SK-N-SH (cell line): ENCODE measurements around the gene ZNF606. TPM values are rescaled to one million over a fixed set of nuclear protein-coding genes. Genes with fewer than 3 reads are reported as not detected.
A peak's percentile ranks its signal among the peaks of the same experiment; 100 is the strongest.

ENCODE experiments used
- CTCF ChIA-PET: fragments of 300-600, 350-600 bp; formaldehyde crosslinking; extraction: SDS; loops from one replicate; lab custom pipeline; 2021; lab: Yijun Ruan, JAX
- POLR2A ChIA-PET: fragments of 350-600 bp; sonication (Branson Sonifier 250); formaldehyde crosslinking; extraction: SDS; loops from one replicate; lab custom pipeline; 2020; ENCODE audit warnings: antibody characterized with exemption, inconsistent platforms; lab: Yijun Ruan, JAX
- DNase-seq: peaks from one replicate; pipeline ENCODE4 v3.0.0; 2012
- H2AFZ ChIP-seq: fragments of 200-600 bp; sonication (generic); 2 replicates; pipeline ENCODE4 v1.8.1; 2016; ENCODE audit warnings: antibody characterized with exemption, mild to moderate bottlenecking, low read depth
- H3F3A ChIP-seq: fragments of 200-600 bp; sonication (generic); replicated peaks from 2 replicates; pipeline ENCODE3; 2016; ENCODE audit warnings: antibody characterized with exemption, mild to moderate bottlenecking; ENCODE audit not compliant: insufficient read depth
- H3K27ac ChIP-seq, 2 experiments: fragments of 200-500 bp in 1 of 2; fragments of 200-600 bp in 1 of 2; sonication (Bioruptor generic) in 1 of 2; sonication (generic), shearing (Covaris generic) in 1 of 2; 2 replicates each; pipeline versions ENCODE4 v1.5.1 to v1.6.1; 2014 to 2016; ENCODE audit warnings: low read depth in 2 of 2, inconsistent platforms in 1 of 2, low read length in 1 of 2, mild to moderate bottlenecking in 1 of 2, mixed read lengths in 1 of 2
- H3K27me3 ChIP-seq: fragments of 200-600 bp; sonication (generic), shearing (Covaris generic); 2 replicates; pipeline ENCODE4 v1.6.1; 2016; ENCODE audit warnings: mixed run types; ENCODE audit not compliant: insufficient read depth
- H3K36me3 ChIP-seq, 2 experiments: fragments of 200-500 bp in 1 of 2; fragments of 200-600 bp in 1 of 2; sonication (Bioruptor generic) in 1 of 2; sonication (generic) in 1 of 2; replicated peaks in 1 of 2; 2 replicates each; pipeline versions ENCODE3 to v1.5.1; 2014 to 2016; ENCODE audit warnings: low read length in 1 of 2, mild to moderate bottlenecking in 1 of 2; ENCODE audit not compliant: insufficient read depth in 2 of 2, control insufficient read depth in 1 of 2
- H3K4me1 ChIP-seq, 2 experiments: fragments of 200-500 bp in 1 of 2; fragments of 200-600 bp in 1 of 2; sonication (Bioruptor generic) in 1 of 2; sonication (generic), shearing (Covaris generic) in 1 of 2; 2 replicates each; pipeline versions ENCODE4 v1.5.1 to v1.6.1; 2014 to 2016; ENCODE audit warnings: low read depth in 1 of 2, low read length in 1 of 2, mixed run types in 1 of 2; ENCODE audit not compliant: insufficient read depth in 2 of 2, control insufficient read depth in 1 of 2
- H3K4me2 ChIP-seq: fragments of 200-600 bp; sonication (generic), shearing (Covaris generic); 2 replicates; pipeline ENCODE4 v1.6.1; 2017; ENCODE audit warnings: mixed run types
- H3K4me3 ChIP-seq, 2 experiments: fragments of 200-500 bp in 1 of 2; fragments of 200-600 bp in 1 of 2; sonication (Bioruptor generic) in 1 of 2; sonication (generic), shearing (Covaris generic) in 1 of 2; 2 replicates each; pipeline versions ENCODE4 v1.5.1 to v1.8.1; 2014 to 2016; ENCODE audit warnings: low read depth in 2 of 2, inconsistent platforms in 1 of 2, low read length in 1 of 2, mild to moderate bottlenecking in 1 of 2, mixed read lengths in 1 of 2, moderate library complexity in 1 of 2
- H3K79me2 ChIP-seq: fragments of 200-600 bp; sonication (generic); 2 replicates; pipeline ENCODE4 v1.8.1; 2017; ENCODE audit warnings: mild to moderate bottlenecking; ENCODE audit not compliant: insufficient read depth
- H3K9ac ChIP-seq: fragments of 200-600 bp; sonication (generic); 2 replicates; pipeline ENCODE4 v1.6.1; 2017; ENCODE audit warnings: mixed run types
- H3K9me2 ChIP-seq: fragments of 200-600 bp; sonication (generic); 2 replicates; pipeline ENCODE4 v1.6.1; 2017; ENCODE audit warnings: mixed run types
- H3K9me3 ChIP-seq: fragments of 200-600 bp; sonication (generic); 2 replicates; pipeline ENCODE4 v1.6.1; 2017; ENCODE audit warnings: mixed run types, mild to moderate bottlenecking, moderate library complexity
- H4K20me1 ChIP-seq: fragments of 200-600 bp; sonication (generic); 2 replicates; pipeline ENCODE4 v1.6.1; 2017; ENCODE audit warnings: mild to moderate bottlenecking, mixed run types; ENCODE audit not compliant: insufficient read depth
- ELF1 ChIP-seq: IDR thresholded peaks from 2 replicates; pipeline ENCODE4 v1.4.0; 2012
- EP300 ChIP-seq, 2 experiments: IDR thresholded peaks; 2 replicates each; pipeline versions ENCODE4 v1.4.0 to v1.6.1; 2012; ENCODE audit warnings: borderline replicate concordance in 1 of 2, low read depth in 1 of 2, low read length in 1 of 2
- FOXM1 ChIP-seq: IDR thresholded peaks from 2 replicates; pipeline ENCODE4 v1.4.0; 2012; ENCODE audit warnings: low read depth, mild to moderate bottlenecking
- GATA2 ChIP-seq: sonication (generic); formaldehyde crosslinking; IDR thresholded peaks from 2 replicates; pipeline ENCODE4 v1.5.0; 2020; ENCODE audit warnings: mild to moderate bottlenecking, missing genetic modification reagents
- POLR2AphosphoS5 ChIP-seq: IDR thresholded peaks from 2 replicates; pipeline ENCODE4 v1.6.1; 2012; ENCODE audit warnings: low read depth, low read length
- RCOR1 ChIP-seq: fragments of 150-350 bp; IDR thresholded peaks from 2 replicates; pipeline ENCODE4 v1.6.1; 2017; ENCODE audit warnings: antibody characterized with exemption, low read length
- RFX5 ChIP-seq: IDR thresholded peaks from 2 replicates; pipeline ENCODE4 v1.6.1; 2012; ENCODE audit warnings: mild to moderate bottlenecking, improper control_type of control experiment, low read length
- RXRA ChIP-seq: IDR thresholded peaks from 2 replicates; pipeline ENCODE4 v1.4.0; 2012; ENCODE audit warnings: low read depth, mild to moderate bottlenecking, borderline replicate concordance
- SMC3 ChIP-seq: IDR thresholded peaks from 2 replicates; pipeline ENCODE4 v1.6.1; 2012; ENCODE audit warnings: low read depth, low read length, improper control_type of control experiment
- YY1 ChIP-seq: IDR thresholded peaks from 2 replicates; pipeline ENCODE4 v1.4.0; 2012; ENCODE audit warnings: low read depth, mild to moderate bottlenecking
- WGBS: methylation state at CpG from one replicate; pipeline ENCODE4 v1.1.6; 2017; ENCODE audit warnings: low lambda C conversion rate; 5-methylcytosine and 5-hydroxymethylcytosine counted together
- polyA plus RNA-seq, 3 experiments: library from polyadenylated mRNA; depleted of rRNA; stranded (reverse); fragments of >200 nt; gene quantifications; 2 replicates each; pipeline ENCODE4 v1.2.3, GENCODE V29; 2012
- TF ChIP-seq, protein P1 (sequence below): fragments of 200-600 bp; sonication (generic); IDR thresholded peaks from 2 replicates; pipeline ENCODE4 v1.6.1; 2017; ENCODE audit warnings: antibody characterized with exemption, mild to moderate bottlenecking, moderate library complexity
- TF ChIP-seq, protein P2 (sequence below): IDR thresholded peaks from 2 replicates; pipeline ENCODE4 v1.4.0; 2012; ENCODE audit warnings: low read depth, borderline replicate concordance

ZNF606 gene
- polyA plus RNA-seq, 1 of the 3 experiments (the other 2 are of a cell fraction) = 2.9 TPM

- TF ChIP-seq POLR2AphosphoS5 (no peak), RXRA (no peak), RCOR1 (no peak)
- TF ChIP-seq, protein P1, sequence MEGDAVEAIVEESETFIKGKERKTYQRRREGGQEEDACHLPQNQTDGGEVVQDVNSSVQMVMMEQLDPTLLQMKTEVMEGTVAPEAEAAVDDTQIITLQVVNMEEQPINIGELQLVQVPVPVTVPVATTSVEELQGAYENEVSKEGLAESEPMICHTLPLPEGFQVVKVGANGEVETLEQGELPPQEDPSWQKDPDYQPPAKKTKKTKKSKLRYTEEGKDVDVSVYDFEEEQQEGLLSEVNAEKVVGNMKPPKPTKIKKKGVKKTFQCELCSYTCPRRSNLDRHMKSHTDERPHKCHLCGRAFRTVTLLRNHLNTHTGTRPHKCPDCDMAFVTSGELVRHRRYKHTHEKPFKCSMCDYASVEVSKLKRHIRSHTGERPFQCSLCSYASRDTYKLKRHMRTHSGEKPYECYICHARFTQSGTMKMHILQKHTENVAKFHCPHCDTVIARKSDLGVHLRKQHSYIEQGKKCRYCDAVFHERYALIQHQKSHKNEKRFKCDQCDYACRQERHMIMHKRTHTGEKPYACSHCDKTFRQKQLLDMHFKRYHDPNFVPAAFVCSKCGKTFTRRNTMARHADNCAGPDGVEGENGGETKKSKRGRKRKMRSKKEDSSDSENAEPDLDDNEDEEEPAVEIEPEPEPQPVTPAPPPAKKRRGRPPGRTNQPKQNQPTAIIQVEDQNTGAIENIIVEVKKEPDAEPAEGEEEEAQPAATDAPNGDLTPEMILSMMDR = no peak
- TF ChIP-seq, all 33 proteins: peak for 0
Measured at GRCh38 chr19:57992841-57993240, 9.8 kb downstream of the ZNF606 start (continued).

- no peak overlapping the region for H3K9ac ChIP-seq
- POLR2A ChIA-PET = no interaction called here
- no peaks in the 10 kb centered on the region for H3K4me1 ChIP-seq
- WGBS = 81% methylated on average over 3 of the region's 3 CpGs
- CTCF ChIA-PET = interaction anchor here (1.3 kb wide), 1 partner anchor 10 kb away, joined by 3 read pairs; no protein-coding TSS in a partner anchor
- no peaks in the 10 kb centered on the region for H3K79me2 ChIP-seq
- peaks cover 33 to 39% of the 10 kb centered on the region in 2 experiments for H3K36me3 ChIP-seq
- TF ChIP-seq ELF1 = no peak
- no peak for TF ChIP-seq SMC3
- TF ChIP-seq, protein P2, sequence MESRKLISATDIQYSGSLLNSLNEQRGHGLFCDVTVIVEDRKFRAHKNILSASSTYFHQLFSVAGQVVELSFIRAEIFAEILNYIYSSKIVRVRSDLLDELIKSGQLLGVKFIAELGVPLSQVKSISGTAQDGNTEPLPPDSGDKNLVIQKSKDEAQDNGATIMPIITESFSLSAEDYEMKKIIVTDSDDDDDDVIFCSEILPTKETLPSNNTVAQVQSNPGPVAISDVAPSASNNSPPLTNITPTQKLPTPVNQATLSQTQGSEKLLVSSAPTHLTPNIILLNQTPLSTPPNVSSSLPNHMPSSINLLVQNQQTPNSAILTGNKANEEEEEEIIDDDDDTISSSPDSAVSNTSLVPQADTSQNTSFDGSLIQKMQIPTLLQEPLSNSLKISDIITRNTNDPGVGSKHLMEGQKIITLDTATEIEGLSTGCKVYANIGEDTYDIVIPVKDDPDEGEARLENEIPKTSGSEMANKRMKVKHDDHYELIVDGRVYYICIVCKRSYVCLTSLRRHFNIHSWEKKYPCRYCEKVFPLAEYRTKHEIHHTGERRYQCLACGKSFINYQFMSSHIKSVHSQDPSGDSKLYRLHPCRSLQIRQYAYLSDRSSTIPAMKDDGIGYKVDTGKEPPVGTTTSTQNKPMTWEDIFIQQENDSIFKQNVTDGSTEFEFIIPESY = no peak
- TF ChIP-seq FOXM1 = no peak
- no peak for TF ChIP-seq GATA2 (CRISPR knock-in tag)
- no peak for TF ChIP-seq RFX5
- TF ChIP-seq, protein P1 = no peak
- TF ChIP-seq RCOR1 = no peak
- no peak for TF ChIP-seq EP300 (IDR thresholded peaks at IDR 0.05; ENCODE audit: borderline replicate concordance in 1 of 2, low read depth in 1 of 2, low read length in 1 of 2)
- TF ChIP-seq YY1 = no peak
- no peak overlapping the region for H3K27ac ChIP-seq
- H3F3A ChIP-seq = peaks cover 4% of the 10 kb centered on the region
- H3K27me3 ChIP-seq = no peaks in the 10 kb centered on the region
- H3K4me3 ChIP-seq = peak overlapping the region in 1 of 2 experiments; percentile 12; a peak in 1 of 4 replicates
- DNase-seq = no peak
- H2AFZ ChIP-seq = no peak overlapping the region
- peaks cover 64% of the 10 kb centered on the region for H3K9me3 ChIP-seq
- H4K20me1 ChIP-seq = no peaks in the 10 kb centered on the region
- H3K4me2 ChIP-seq = no peak overlapping the region
- no peaks in the 10 kb centered on the region for H3K9me2 ChIP-seq
Measured at GRCh38 chr19:57978586-57979289, 23.9 kb downstream of the ZNF606 start.
